Stimulated activated CD4-positive, alpha-beta T cell treated with anti-CD3 and anti-CD28 coated beads, Interleukin-2, amount 100 ng/mL, for 24 hours (primary cell): ENCODE measurements around the gene TMEM119.

Source experiments
- DNase-seq, 2 donors: peaks; one replicate each; pipeline ENCODE4 v3.0.0-alpha.2; 2020

TMEM119 gene

DNA sequence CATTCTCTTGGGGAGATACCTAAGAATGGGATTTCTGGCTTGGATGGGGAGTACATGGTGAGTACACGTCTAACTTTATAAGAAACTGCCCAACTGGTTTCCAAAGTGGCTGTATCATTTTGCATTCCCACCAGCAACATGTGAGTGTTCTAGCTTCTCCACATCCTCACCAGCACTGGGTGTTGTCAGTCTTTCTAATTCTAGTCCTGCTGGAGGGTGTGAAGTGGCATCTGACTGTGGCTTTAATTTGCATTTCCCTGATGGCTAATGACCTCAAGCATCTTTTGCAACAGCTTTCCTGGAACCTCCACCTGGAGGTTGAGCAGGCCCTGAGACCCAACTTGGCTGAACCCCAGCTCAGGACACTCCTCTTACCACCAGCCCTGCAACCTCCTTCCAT, 18.0 kb upstream of the TMEM119 start:
- DNase-seq = no peak

- DNase-seq = no peak
Observed at GRCh38 chr12:108614639-108615038, 16.8 kb upstream of the TMEM119 start.

- DNase-seq = no peak
Observed at GRCh38 chr12:108614041-108614440, 16.2 kb upstream of the TMEM119 start.

GRCh38 chr12:108613548-108613947, 15.7 kb upstream of the TMEM119 start:
- DNase-seq = no peak

GRCh38 chr12:108612788-108613282, 15.0 kb upstream of the TMEM119 start:
- DNase-seq = no peak

- DNase-seq = peak; percentile 64 to 69
Observed at GRCh38 chr12:108611884-108612415, 14.1 kb upstream of the TMEM119 start.

DNA sequence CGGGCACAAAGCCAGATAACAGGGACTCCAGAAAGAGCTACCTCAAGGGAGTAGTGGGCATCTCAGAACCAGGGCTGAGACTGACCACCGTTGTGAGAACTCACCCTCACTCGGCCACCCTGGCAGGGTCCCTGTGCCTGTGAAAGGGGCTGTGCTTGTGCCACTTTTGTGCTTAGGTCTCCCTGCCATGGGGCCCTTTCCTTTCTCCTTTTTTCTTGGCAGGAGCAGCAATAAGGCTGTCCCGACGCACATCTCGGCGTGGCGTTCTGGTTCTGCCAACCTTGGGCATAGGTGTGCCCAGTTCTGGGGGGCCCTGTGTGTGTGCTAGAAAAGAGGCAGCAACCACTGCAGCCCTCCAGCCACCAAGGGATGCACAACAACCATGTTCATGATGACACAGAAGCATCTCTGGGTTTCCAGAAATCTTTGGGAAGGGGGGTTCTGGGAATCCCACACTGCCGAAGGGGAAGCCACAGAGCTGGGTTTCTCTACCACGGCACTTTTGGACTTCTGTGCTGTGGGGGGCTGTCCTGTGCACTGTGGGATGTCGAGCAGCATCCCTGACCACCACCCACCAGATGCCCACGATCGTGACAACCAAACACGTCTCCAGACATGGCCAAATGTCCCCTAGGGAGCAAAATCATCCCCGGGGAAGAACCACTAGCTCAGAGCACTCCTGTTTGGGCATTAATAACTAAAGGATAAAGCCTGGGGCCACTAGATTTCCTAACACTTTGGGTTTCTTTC, 13.1 kb upstream of the TMEM119 start:
- DNase-seq = no peak

- no peak for DNase-seq
Observed at GRCh38 chr12:108610336-108610815, 12.5 kb upstream of the TMEM119 start.

- DNase-seq = no peak
Observed at GRCh38 chr12:108609537-108610335, 11.9 kb upstream of the TMEM119 start.

- DNase-seq = no peak
Observed at GRCh38 chr12:108608616-108609015, 10.7 kb upstream of the TMEM119 start.

- DNase-seq = no peak
Observed at GRCh38 chr12:108607981-108608600, 10.2 kb upstream of the TMEM119 start.

DNA sequence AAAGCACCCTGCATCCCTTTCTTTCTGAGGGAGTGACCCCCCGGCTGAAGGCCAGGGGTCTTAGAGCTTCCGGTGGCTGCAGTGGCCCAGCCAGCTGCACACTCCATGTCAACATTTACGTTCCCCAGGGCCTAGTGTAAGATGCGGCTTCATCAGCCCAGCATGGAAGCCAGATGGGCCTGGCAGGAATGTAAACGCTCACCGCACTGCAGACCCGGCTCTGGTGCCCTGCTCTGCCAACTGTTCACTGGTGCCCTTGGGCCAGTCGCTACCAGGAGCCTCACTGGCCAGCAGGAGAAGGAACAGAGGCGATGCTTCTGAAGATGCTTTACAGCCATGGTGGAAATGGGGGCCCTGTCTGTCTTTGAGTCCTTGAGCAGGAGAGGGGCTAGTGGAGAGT, 8.6 kb upstream of the TMEM119 start:
- DNase-seq = no peak

DNA sequence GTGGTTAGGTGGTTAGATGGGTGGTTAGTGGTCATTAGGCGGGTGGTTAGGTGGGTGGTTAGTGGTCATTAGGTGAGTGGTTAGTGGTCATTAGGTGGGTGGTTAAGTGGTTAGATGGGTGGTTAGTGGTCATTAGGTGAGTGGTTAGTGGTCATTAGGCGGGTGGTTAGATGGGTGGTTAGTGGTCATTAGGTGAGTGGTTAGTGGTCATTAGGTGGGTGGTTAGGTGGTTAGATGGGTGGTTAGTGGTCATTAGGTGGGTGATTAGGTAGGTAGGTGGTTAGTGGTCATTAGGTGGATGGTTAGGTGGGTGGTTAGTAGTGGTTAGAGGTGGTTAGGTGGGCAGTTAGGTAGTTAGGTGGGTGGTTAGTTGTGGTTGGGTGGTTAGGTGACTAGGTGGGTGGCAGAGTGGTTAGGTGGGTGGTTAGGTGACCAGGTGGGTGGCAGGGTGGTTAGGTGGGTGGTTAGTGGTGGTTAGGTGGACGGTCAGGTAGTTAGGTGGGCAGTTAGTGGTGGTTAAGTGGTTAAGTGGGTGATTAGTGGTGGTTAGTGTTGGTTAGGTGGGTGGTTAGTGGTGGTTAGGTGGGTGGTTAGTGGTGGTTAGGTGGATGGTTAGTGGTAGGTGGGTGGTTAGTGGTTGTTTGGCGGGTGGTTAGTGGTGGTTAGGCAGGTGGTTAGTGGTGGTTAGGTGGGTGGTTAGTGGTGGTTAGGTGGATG, 8.0 kb upstream of the TMEM119 start:
- DNase-seq = no peak

DNA sequence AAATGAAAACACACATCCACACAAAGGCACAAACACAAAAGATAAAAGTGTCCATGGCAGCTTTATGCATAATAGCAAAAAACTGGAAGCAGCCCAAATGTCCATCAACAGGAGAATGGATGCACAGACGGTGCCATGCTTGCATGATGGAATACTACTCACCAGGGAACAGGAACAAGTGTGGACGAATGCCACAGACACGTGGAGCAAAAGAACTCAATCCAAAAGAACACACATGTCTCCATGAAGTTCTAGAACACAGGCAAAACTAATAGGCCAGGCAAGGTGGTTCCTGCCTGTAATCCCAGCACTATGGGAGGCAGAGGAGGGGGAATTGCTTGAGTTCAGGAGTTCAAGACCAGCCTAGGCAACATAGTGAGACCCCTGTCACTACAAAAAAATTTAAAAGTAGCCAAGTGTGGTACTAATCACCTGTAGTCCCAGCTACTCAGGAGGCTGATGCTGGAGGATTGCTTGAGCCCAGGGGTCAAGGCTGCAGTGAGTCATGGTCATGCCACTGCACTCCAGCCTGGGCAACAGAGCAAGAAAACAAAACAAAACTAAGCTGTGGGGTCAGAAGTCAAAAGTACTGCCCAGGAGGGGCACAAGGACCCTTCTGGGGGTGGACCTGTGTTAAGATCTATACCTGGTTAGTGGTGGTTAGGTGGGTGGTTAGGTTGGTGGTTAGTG, 7.3 kb upstream of the TMEM119 start:
- DNase-seq = no peak

GRCh38 chr12:108604208-108604941, 6.5 kb upstream of the TMEM119 start:
- no peak for DNase-seq

- DNase-seq = no peak
Observed at GRCh38 chr12:108603743-108604142, 5.9 kb upstream of the TMEM119 start.

DNA sequence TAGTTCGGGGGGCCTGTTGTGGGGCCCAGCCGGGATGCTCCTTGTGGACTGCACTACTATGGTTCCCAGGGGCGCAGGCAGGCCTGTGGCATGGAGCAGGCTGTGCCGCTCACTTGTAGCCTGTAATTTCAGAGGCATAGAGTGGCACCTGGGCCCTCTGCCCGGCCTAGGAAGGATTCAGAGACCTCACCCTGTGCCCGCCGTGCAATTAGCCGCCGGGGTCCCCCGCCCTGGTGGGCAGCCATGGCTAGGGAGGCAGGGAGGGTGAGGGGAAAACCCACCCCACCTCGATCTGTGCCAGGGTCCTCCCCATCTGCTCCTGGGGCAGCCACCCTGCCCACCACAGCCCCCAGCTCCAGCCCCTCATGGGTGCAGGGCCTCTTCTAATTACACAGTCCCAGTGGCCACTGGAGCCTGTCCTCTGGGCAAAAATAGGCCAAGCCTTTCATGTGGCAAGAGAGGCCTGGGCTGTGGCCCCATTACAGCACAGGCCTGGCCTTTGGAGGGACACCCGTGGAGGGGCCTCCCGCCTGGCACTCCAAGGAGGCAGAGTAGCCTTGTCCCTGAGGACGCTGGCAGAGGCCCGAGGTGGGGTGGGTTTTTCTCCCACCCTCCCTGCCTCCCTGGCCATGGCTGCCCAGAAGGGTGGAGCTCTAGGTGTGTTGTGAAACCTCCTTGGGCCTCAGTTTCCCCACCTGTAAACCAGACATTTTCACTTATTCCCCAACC, 5.3 kb upstream of the TMEM119 start:
- no peak for DNase-seq

DNA sequence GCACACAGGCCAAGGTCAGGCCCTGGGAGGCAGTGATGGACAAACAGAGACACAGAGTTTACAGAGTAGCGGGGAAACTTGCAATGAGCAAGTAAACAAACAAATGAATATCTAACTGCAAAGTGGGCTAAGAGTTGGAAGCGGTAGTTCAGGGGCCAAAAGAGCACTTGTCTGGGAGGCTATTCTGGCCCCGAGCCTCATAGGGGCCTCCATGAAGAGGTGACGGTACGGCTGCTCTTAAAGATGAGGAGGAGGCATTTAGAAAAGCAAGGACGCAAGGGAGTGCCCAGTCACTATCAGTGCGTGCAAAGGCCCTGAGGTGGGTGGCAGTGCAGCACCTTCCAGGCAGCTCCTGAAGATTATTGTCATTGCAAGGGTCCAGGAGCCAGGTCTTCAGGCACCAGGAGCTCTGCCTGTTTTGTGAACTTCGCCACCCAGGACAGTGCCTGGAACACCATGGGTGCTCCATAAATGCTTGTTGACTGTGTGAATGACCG, 4.4 kb upstream of the TMEM119 start:
- no peak for DNase-seq

DNA sequence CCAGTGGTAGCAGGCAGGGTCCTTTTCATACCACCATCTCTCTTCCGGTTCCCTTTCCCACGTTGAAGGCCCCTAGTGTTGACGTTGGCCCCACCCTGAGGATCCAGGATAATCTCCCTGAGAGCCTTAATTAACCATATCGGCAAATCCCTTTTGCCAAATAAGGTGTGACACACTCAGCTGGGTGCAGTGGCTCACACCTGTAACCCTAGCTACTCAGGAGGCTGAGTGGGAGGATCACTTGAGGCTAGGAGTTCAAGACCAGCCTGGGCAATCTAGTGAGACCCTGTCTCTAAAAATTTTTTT, 2.8 kb upstream of the TMEM119 start:
- DNase-seq = no peak

DNA sequence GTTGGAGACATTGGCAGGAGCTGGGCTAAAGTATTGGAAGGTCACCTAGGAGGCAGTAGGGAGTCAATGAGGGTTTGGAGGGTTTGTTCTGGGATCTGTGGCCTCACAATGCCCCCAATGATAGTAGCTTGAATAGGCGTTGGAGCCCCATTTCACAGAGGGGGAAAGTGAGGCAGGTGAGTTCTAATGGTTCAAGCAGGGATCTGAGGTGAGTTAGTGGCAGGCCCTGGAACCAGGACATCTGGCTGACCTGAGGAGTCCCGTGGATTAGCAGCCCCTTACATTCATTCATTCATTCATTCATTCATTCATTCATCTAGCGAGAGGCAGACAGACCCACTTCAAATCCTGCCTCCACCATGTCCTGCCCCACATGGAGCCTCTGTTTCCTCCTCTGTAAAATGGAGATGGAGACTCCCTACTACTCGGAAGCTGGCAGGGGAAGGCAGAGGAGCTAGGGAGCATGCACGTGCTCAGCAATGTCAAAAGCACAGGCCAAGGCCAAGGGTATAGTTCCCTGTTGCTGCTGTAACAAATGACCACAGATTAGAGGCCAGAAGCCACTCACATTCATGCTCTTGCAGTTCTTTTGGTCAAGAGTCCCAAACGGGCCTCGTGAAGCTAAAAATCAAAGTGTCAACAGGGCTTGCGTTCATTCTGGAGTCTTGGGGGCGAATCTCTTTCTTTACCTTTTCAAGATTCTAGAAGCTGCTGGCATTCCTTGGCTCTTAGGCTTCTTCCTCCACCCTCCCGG, 2.2 kb upstream of the TMEM119 start:
- DNase-seq = no peak
